ENCODE data around the gene ETV6.
"Not testable (repeated sequence)": the region's sequence is repeated elsewhere in the genome, so short reads cannot be mapped to it uniquely, and the experiment has no call there.

The ETV6 gene

GRCh38 chr12:11672256-11673191 lies 23.1 kb downstream of the ETV6 start:
- no peak for DNase-seq

- DNase-seq = no peak
Observed at GRCh38 chr12:11673666-11674461, 24.4 kb downstream of the ETV6 start.

- no peak for DNase-seq
Observed at GRCh38 chr12:11674894-11675390, 25.5 kb downstream of the ETV6 start.

GRCh38 chr12:11676052-11676451 lies 26.6 kb downstream of the ETV6 start:
- DNase-seq = no peak

- DNase-seq = no peak
Observed at GRCh38 chr12:11677093-11677492, 27.6 kb downstream of the ETV6 start.

- DNase-seq = no peak
Observed at GRCh38 chr12:11677752-11678151, 28.3 kb downstream of the ETV6 start.

- DNase-seq = no peak
Observed at GRCh38 chr12:11678781-11679180, 29.3 kb downstream of the ETV6 start.

- DNase-seq = no peak
Observed at GRCh38 chr12:11681207-11681606, 31.7 kb downstream of the ETV6 start.

- DNase-seq = not testable (repeated sequence)
Observed at GRCh38 chr12:11681695-11682094, 32.2 kb downstream of the ETV6 start.

GRCh38 chr12:11684393-11684792 lies 34.9 kb downstream of the ETV6 start:
- no peak for DNase-seq

GRCh38 chr12:11684811-11685210 lies 35.3 kb downstream of the ETV6 start:
- DNase-seq = no peak

- no peak for DNase-seq
Observed at GRCh38 chr12:11685316-11685715, 35.8 kb downstream of the ETV6 start.

- DNase-seq = no peak
Observed at GRCh38 chr12:11685716-11686115, 36.2 kb downstream of the ETV6 start.

GRCh38 chr12:11686120-11686519 lies 36.6 kb downstream of the ETV6 start:
- no peak for DNase-seq

GRCh38 chr12:11687528-11687927 lies 38.1 kb downstream of the ETV6 start:
- no peak for DNase-seq

- DNase-seq = no peak
Observed at GRCh38 chr12:11688379-11688778, 38.9 kb downstream of the ETV6 start.

- DNase-seq = no peak
Observed at GRCh38 chr12:11688831-11689230, 39.4 kb downstream of the ETV6 start.

- no peak for DNase-seq
Observed at GRCh38 chr12:11689591-11690186, 40.2 kb downstream of the ETV6 start.

- DNase-seq = no peak
Observed at GRCh38 chr12:11693067-11693466, 43.6 kb downstream of the ETV6 start.

- DNase-seq = no peak
Observed at GRCh38 chr12:11693601-11694000, 44.1 kb downstream of the ETV6 start.

- DNase-seq = no peak
Observed at GRCh38 chr12:11694528-11694927, 45.1 kb downstream of the ETV6 start.

GRCh38 chr12:11695321-11695720 lies 45.8 kb downstream of the ETV6 start:
- DNase-seq = no peak

- no peak for DNase-seq
Observed at GRCh38 chr12:11696084-11696483, 46.6 kb downstream of the ETV6 start.
